Bronchial smooth muscle cell (primary cell): ENCODE measurements around the gene GPR75. TPM values are rescaled to one million over a fixed set of nuclear protein-coding genes. Genes with fewer than 3 reads are reported as not detected.

Experiments used
- total RNA-seq: library from RNA; depleted of rRNA; stranded (reverse); fragments of >200 nt; gene quantifications from 2 replicates; pipeline ENCODE4 v1.2.1, GENCODE V29; 2014

Gene GPR75
- total RNA-seq, result 0.52 and 0.95 TPM in 2 replicates

GRCh38 chr2:53859206-53860181 lies at the start of gene GPR75:
GPR75 (minus strand) TSS chr2:53859967; CDS start chr2:53854756, 5,211 bp downstream.

Other genes with a start within 250 kb of the GPR75 start
- 0.09 and 0.79 TPM in 2 replicates for gene CHAC2, start 92.2 kb downstream of the GPR75 start, total RNA-seq
- 28.4 and 33.1 TPM in 2 replicates for gene ASB3, start 73.0 kb downstream of the GPR75 start, total RNA-seq
- gene ERLEC1, start 72.9 kb downstream of the GPR75 start, total RNA-seq, result 43.7 and 81.6 TPM in 2 replicates
- gene PSME4, start 111.0 kb upstream of the GPR75 start, total RNA-seq, result 11.8 and 21.1 TPM in 2 replicates